BLaER1 treated with 17β-estradiol and CSF1 and Interleukin-3, amounts not matched to agents 10 nM and 100 nM (cell line): ENCODE measurements around the gene GJC1.

Experiments
- H3K27ac ChIP-seq, 11 experiments: shearing (Covaris generic); formaldehyde crosslinking; 2 replicates each; pipeline ENCODE4 v1.8.1; 2022
- H3K27me3 ChIP-seq, 11 experiments: shearing (Covaris generic); formaldehyde crosslinking; 2 replicates each; pipeline ENCODE4 v1.8.1; 2022
- H3K36me3 ChIP-seq, 11 experiments: shearing (Covaris generic); formaldehyde crosslinking; 2 replicates each; pipeline ENCODE4 v1.8.1; 2022
- H3K4me1 ChIP-seq, 10 experiments: shearing (Covaris generic); formaldehyde crosslinking; 2 replicates each; pipeline ENCODE4 v1.8.1; 2022
- H3K4me2 ChIP-seq, 11 experiments: shearing (Covaris generic); formaldehyde crosslinking; 2 replicates each; pipeline ENCODE4 v1.8.1; 2022
- H3K4me3 ChIP-seq, 10 experiments: shearing (Covaris generic); formaldehyde crosslinking; 2 replicates each; pipeline ENCODE4 v1.8.1; 2022
- H3K9ac ChIP-seq, 11 experiments: shearing (Covaris generic); formaldehyde crosslinking; 2 replicates each; pipeline ENCODE4 v1.8.1; 2022
- H3K9me3 ChIP-seq, 11 experiments: shearing (Covaris generic); formaldehyde crosslinking; replicated peaks in 1 of 11; 2 replicates each; pipeline ENCODE4 v1.8.1; 2022
- H4K20me1 ChIP-seq, 11 experiments: shearing (Covaris generic); formaldehyde crosslinking; 2 replicates each; pipeline ENCODE4 v1.8.1; 2022
- Cebpa-rat ChIP-seq, 11 experiments: shearing (Covaris generic); IDR thresholded peaks; 2 replicates each; pipeline ENCODE4 v1.8.1; 2022

GJC1 gene

DNA sequence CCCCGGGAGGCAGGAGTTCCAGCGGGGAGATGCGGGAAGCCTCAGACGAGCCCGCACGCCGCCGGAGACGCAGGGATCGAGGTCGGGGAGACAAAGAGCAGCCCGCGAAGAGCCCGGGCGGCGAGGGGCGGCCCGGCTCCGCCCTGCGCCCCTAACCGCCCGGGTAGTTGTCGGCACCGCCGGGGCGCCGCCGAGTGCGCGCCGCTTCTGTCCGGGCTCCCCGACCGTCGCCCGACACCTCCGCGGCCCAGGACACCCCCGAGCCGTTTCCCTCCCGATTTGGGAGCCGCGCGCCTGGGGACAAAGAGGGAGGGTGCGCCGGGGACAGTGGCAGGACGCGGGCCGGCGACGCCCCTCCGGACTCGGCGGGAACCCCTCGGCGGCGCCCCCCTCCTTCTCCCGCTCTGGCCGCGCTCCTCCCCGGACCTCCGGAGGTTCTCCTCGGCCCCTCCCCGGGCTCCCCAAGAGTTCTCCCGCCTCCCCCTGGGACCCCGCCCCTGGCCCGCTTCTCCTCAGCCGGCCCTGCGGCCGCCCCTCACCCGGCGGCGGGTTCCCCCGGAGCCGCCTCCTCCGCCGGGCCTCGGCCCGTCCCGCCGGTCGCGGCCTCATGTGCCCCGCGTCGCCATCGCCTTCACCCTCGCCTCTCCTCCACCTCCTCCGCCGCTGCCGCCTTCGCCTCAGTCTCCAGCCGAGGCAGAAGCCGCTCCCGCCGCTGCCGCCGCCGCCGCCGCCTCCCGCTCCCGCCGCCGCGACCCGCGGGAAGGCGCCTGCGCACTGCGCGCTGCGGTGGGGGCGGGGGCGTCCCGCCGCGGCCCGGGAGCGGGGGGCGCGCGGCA lies at the start of gene GJC1:
TSS of gene GJC1 (minus strand) at position 765 of the 836 bp plus-strand sequence. CDS start 24,470 bp downstream, outside the sequence.
- Histone ChIP-seq H4K20me1 (peaks cover 0 to 29% (median 0%) of the 10 kb centered on the region in 11 experiments; a peak in 9 of 22 replicates), H3K9ac (peak within 1 kb of the TSS; percentile 76 to 95 (median 88)), H3K4me2 (peak within 1 kb of the TSS; percentile 77 to 97 (median 88)), H3K27ac (peak within 1 kb of the TSS; percentile 30 to 91 (median 86); a peak in 21 of 22 replicates), H3K9me3 (no peaks in the 10 kb centered on the region), H3K36me3 (no peaks in the 10 kb centered on the region; a peak in 2 of 22 replicates), H3K27me3 (peaks cover 51 to 67% (median 56%) of the 10 kb centered on the region in 11 experiments), H3K4me1 (peaks cover 20 to 47% (median 44%) of the 10 kb centered on the region in 10 experiments), H3K4me3 (peak within 1 kb of the TSS; percentile 72 to 89 (median 79))
- TF ChIP-seq Cebpa-rat (IDR thresholded peaks at IDR 0.05), result no peak

DNA sequence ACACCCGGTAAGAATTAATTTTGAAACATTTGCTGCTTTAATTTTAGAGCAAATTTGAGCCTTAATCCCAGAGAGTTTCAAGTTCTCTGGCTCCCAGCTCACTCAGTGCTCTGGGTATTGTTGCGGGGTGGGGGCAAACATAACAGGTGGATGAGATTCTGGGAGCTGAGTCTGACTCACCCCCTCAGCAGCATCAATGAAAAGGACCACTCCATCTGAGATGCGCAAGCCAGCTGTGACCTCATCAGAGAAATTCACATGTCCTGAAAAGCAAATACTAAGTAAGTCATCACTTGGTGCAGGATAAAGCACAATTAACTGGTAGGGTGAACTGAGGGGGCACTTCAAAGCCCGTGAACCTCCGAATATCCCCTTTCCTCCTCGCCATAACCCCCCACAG lies 49.3 kb upstream of the GJC1 start:
- TF ChIP-seq Cebpa-rat (IDR thresholded peaks at IDR 0.05), result no peak
- Histone ChIP-seq H3K27me3 (no peaks in the 10 kb centered on the region), H3K4me1 (peaks cover 0 to 8% (median 0%) of the 10 kb centered on the region in 10 experiments; a peak in 4 of 20 replicates), H3K9me3 (no peaks in the 10 kb centered on the region), H3K36me3 (peaks cover 97 to 100% (median 99%) of the 10 kb centered on the region in 11 experiments), H3K9ac (no peak overlapping the region), H3K27ac (no peak overlapping the region), H3K4me3 (no peak overlapping the region), H4K20me1 (peaks cover 0 to 76% (median 44%) of the 10 kb centered on the region in 11 experiments; a peak in 18 of 22 replicates), H3K4me2 (no peak overlapping the region)

DNA sequence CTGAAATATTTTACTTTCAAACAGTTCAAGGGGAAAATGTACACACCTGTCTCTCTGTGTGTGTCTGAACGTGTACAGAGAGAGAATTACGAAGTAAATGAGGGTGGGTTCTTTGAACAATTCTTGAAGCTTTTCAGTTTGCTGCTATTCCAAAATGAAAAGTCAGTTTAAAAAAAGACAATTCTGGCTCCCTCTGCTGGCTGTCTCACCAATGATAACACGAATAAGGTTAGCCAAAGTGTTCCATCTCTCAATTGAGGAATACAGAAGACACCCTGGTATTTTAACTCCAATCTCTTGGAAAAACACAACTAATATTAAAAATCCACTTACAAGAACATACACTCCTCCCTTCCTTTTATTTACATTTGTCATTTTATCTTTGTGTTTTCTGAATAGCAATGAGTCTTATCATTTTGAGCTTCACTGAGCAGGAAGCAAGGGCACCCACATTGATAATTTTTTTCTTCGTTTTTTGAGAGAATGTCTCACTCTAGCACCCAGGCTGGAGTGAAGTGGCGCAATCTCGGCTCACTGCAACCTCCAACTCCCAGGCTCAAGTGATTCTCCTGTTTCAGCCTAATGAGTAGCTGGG lies 48.6 kb upstream of the GJC1 start:
- H3K4me1 ChIP-seq, result peaks cover 0 to 8% (median 0%) of the 10 kb centered on the region in 10 experiments; a peak in 4 of 20 replicates
- H3K4me3 ChIP-seq, result no peak overlapping the region
- no peak overlapping the region for H3K27ac ChIP-seq
- H3K9ac ChIP-seq, result no peak overlapping the region
- no peaks in the 10 kb centered on the region for H3K27me3 ChIP-seq
- no peak for TF ChIP-seq Cebpa-rat (IDR thresholded peaks at IDR 0.05)
- peaks cover 97 to 100% (median 99%) of the 10 kb centered on the region in 11 experiments for H3K36me3 ChIP-seq
- H3K9me3 ChIP-seq, result no peaks in the 10 kb centered on the region
- H3K4me2 ChIP-seq, result no peak overlapping the region
- peaks cover 0 to 69% (median 44%) of the 10 kb centered on the region in 11 experiments; a peak in 18 of 22 replicates for H4K20me1 ChIP-seq

DNA sequence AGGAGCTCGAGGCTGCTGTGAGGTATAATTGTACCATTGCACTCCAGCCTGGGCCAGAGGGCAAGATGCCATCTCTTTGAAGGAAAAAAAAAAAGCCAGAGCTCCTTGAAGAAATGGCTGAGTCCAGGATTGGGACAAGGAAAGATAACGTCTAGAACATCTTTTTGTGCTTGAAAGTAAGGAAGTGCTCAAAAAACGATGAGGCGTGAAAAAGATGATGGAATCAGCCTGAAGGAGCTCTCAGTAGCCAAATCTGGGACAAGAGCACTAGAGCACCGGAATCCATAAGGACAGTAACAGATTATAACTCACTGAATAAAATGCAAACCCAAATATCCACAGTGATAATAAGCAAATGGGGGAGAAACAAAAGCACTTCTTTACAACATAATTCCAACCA lies 47.0 kb upstream of the GJC1 start:
- no peak overlapping the region for H3K27ac ChIP-seq
- no peaks in the 10 kb centered on the region for H3K9me3 ChIP-seq
- no peak overlapping the region for H3K4me3 ChIP-seq
- H4K20me1 ChIP-seq, result peaks cover 0 to 65% (median 46%) of the 10 kb centered on the region in 11 experiments; a peak in 18 of 22 replicates
- no peak overlapping the region for H3K9ac ChIP-seq
- H3K4me1 ChIP-seq, result peaks cover 0 to 8% (median 0%) of the 10 kb centered on the region in 10 experiments; a peak in 4 of 20 replicates
- H3K4me2 ChIP-seq, result no peak overlapping the region
- no peaks in the 10 kb centered on the region for H3K27me3 ChIP-seq
- peaks cover 95 to 100% (median 98%) of the 10 kb centered on the region in 11 experiments for H3K36me3 ChIP-seq
- no peak for TF ChIP-seq Cebpa-rat (IDR thresholded peaks at IDR 0.05)

DNA sequence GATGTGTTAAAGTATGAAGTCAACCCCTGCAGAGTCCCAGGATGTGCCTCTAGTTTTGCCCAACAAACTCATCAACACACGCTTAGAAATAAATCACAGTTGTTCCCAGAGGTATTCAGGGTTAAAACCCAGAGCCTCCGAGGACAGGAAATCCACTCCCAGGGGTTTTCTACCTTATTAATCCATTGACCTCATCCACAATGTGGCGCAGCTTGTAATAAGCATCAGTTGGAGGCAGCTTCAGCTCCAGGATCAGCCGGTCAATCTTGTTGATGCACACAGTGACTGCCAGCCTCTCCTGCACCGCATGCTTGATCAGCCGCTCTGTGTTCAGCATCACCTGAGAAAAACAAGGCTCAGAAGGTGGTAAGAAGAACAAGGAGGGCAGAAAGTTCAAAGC lies 45.7 kb upstream of the GJC1 start:
- Histone ChIP-seq H3K9ac (0 out of 22 replicates have a peak overlapping the region, but pooled peaks of 3 of the 11 experiments have one; percentile 4 to 15 (median 6)), H3K4me3 (no peak overlapping the region), H3K27ac (no peak overlapping the region), H4K20me1 (peaks cover 0 to 63% (median 47%) of the 10 kb centered on the region in 11 experiments; a peak in 18 of 22 replicates), H3K9me3 (no peaks in the 10 kb centered on the region), H3K4me2 (no peak overlapping the region), H3K4me1 (peaks cover 0 to 8% (median 0%) of the 10 kb centered on the region in 10 experiments; a peak in 4 of 20 replicates), H3K36me3 (peaks cover 95 to 100% (median 99%) of the 10 kb centered on the region in 11 experiments), H3K27me3 (no peaks in the 10 kb centered on the region)
- no peak for TF ChIP-seq Cebpa-rat (IDR thresholded peaks at IDR 0.05)

DNA sequence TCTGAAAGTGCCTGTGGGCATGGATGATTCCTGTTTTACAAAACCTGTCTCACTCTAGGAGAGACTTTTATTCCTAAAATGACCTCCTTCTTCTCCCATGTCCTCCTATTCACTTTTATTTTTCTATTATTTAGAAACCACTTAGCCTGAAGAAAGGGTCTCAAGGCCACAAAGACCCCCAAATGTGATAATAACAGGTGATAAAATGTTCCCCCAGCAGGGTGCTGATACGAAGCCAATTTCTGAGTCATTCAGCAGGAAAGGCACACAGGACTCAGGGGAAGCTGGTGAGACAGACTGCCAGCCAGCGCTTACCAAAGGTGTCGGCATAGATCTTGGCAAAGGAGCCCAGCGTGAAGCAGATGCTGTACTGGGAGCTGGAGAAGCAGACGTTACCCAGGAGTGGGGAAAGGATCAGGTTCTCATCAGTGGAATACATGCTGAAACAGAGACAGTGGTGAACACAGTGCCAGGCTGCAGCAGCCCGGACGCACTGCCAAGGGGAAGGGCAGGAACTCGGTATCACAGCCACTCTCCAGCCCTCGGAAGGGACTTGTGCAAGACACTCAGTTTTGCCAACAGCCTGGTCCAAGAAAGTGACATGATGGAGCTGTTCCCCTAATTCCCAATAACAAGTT lies 42.2 kb upstream of the GJC1 start:
- Histone ChIP-seq H3K9me3 (no peaks in the 10 kb centered on the region), H3K9ac (no peak overlapping the region), H3K27me3 (no peaks in the 10 kb centered on the region), H3K36me3 (peaks cover 97 to 100% (median 100%) of the 10 kb centered on the region in 11 experiments), H3K4me1 (peaks cover 0 to 8% (median 0%) of the 10 kb centered on the region in 10 experiments; a peak in 4 of 20 replicates), H3K4me2 (no peak overlapping the region), H4K20me1 (peaks cover 0 to 45% (median 19%) of the 10 kb centered on the region in 11 experiments; a peak in 15 of 22 replicates), H3K27ac (no peak overlapping the region), H3K4me3 (no peak overlapping the region)
- no peak for TF ChIP-seq Cebpa-rat (IDR thresholded peaks at IDR 0.05)

DNA sequence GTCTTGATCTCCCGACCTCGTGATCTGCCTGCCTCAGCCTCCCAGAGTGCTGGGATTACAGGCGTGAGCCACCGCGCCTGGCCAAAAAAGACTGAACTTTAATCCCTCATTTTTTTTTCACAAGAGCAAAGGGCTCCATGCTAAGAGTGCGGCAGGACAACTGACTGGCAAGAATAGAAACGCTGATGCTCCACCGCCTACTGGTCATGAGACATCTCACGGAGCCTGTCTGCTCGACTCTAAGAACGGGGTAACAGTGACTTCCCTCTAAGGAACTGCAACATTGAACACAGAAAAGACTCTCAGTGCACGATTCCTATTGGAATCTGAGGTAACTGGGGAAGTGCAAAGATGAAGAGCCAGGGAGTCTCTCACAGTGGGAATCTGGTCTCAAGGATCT lies 41.5 kb upstream of the GJC1 start:
- H3K27me3 ChIP-seq, result no peaks in the 10 kb centered on the region
- no peak overlapping the region for H3K9ac ChIP-seq
- H3K36me3 ChIP-seq, result peaks cover 96 to 100% (median 100%) of the 10 kb centered on the region in 11 experiments
- H3K4me2 ChIP-seq, result no peak overlapping the region
- no peaks in the 10 kb centered on the region for H3K9me3 ChIP-seq
- TF ChIP-seq Cebpa-rat (IDR thresholded peaks at IDR 0.05), result no peak
- H3K4me1 ChIP-seq, result peaks cover 0 to 8% (median 0%) of the 10 kb centered on the region in 10 experiments; a peak in 4 of 20 replicates
- H3K4me3 ChIP-seq, result no peak overlapping the region
- H4K20me1 ChIP-seq, result peaks cover 0 to 40% (median 13%) of the 10 kb centered on the region in 11 experiments; a peak in 14 of 22 replicates
- no peak overlapping the region for H3K27ac ChIP-seq

DNA sequence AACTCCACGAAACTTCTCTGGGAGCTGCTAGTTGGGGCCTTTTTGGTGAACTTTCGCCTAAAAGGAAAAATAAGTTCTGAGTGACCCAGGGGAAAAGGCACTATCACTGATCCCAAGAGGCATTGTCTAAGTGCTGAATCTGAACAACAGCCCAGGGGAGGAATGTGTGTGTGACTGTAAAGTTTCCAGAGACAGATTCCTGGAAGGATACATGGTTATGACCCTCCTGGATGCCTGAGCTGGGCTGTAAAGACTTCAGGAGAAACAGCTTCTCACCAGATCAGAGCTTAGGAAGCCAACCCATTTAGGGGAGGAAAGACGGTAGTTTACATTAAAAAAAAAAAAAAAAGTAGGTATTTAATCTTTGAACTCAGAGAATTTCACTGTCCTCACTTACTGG lies 37.8 kb upstream of the GJC1 start:
- peaks cover 95 to 100% (median 97%) of the 10 kb centered on the region in 11 experiments for H3K36me3 ChIP-seq
- no peak overlapping the region for H3K9ac ChIP-seq
- TF ChIP-seq Cebpa-rat (IDR thresholded peaks at IDR 0.05), result no peak
- H3K27me3 ChIP-seq, result no peaks in the 10 kb centered on the region
- no peak overlapping the region for H3K27ac ChIP-seq
- no peak overlapping the region for H3K4me3 ChIP-seq
- H3K4me2 ChIP-seq, result no peak overlapping the region
- H3K9me3 ChIP-seq, result no peaks in the 10 kb centered on the region
- no peaks in the 10 kb centered on the region for H3K4me1 ChIP-seq
- H4K20me1 ChIP-seq, result peaks cover 0 to 57% (median 22%) of the 10 kb centered on the region in 11 experiments; a peak in 17 of 22 replicates
